PFSK-1 (cell line): ENCODE data around the gene CAMTA1.

Experiments
- FOXP2 ChIP-seq: optimal IDR thresholded peaks from 2 replicates; pipeline ENCODE3; 2011; ENCODE audit warnings: borderline replicate concordance, control low read depth, inconsistent platforms; ENCODE audit not compliant: insufficient read depth; ENCODE audit errors: extremely low read length, extremely low read depth
- POLR2AphosphoS5 ChIP-seq: IDR thresholded peaks from 2 replicates; pipeline ENCODE4 v1.6.1; 2012; ENCODE audit warnings: low read depth, mild to moderate bottlenecking, control low read depth, low read length, moderate library complexity
- REST ChIP-seq, 2 experiments: IDR thresholded peaks; 2 replicates each; pipeline versions ENCODE4 v1.6.1 to v1.8.0; 2011 to 2012; ENCODE audit warnings: low read depth in 2 of 2, low read length in 2 of 2, control low read depth in 1 of 2, inconsistent platforms in 1 of 2, mild to moderate bottlenecking in 1 of 2, moderate library complexity in 1 of 2; ENCODE audit not compliant: insufficient read depth in 1 of 2
- SIN3A ChIP-seq: IDR thresholded peaks from 2 replicates; pipeline ENCODE4 v1.6.1; 2012; ENCODE audit warnings: mild to moderate bottlenecking, low read length, moderate library complexity, borderline replicate concordance; ENCODE audit not compliant: insufficient read depth
- TAF1 ChIP-seq: IDR thresholded peaks from 2 replicates; pipeline ENCODE4 v1.6.1; 2012; ENCODE audit warnings: low read length, control low read depth, borderline replicate concordance; ENCODE audit not compliant: insufficient read depth

The CAMTA1 gene

GRCh38 chr1:6802893-6803292 lies 17.6 kb downstream of the CAMTA1 start:
- TF ChIP-seq REST (IDR thresholded peaks at IDR 0.05; ENCODE audit: insufficient read depth in 1 of 2, low read depth in 2 of 2, low read length in 2 of 2) (no peak), FOXP2 (no peak), TAF1 (no peak), POLR2AphosphoS5 (no peak), SIN3A (no peak)

- no peak for TF ChIP-seq REST (IDR thresholded peaks at IDR 0.05; ENCODE audit: insufficient read depth in 1 of 2, low read depth in 2 of 2, low read length in 2 of 2)
- no peak for TF ChIP-seq POLR2AphosphoS5
- no peak for TF ChIP-seq TAF1
- TF ChIP-seq FOXP2 = no peak
- no peak for TF ChIP-seq SIN3A
These were observed 18.1 kb downstream of the CAMTA1 start for GRCh38 chr1:6803357-6803756.

- no peak for TF ChIP-seq REST (IDR thresholded peaks at IDR 0.05; ENCODE audit: insufficient read depth in 1 of 2, low read depth in 2 of 2, low read length in 2 of 2)
These were observed 19.8 kb downstream of the CAMTA1 start for GRCh38 chr1:6805004-6805416.

- no peak for TF ChIP-seq REST (IDR thresholded peaks at IDR 0.05; ENCODE audit: insufficient read depth in 1 of 2, low read depth in 2 of 2, low read length in 2 of 2)
- TF ChIP-seq POLR2AphosphoS5 = no peak
- no peak for TF ChIP-seq TAF1
- no peak for TF ChIP-seq FOXP2
- TF ChIP-seq SIN3A = no peak
These were observed 22.5 kb downstream of the CAMTA1 start for GRCh38 chr1:6807782-6808181.

- TF ChIP-seq REST (IDR thresholded peaks at IDR 0.05; ENCODE audit: insufficient read depth in 1 of 2, low read depth in 2 of 2, low read length in 2 of 2) = no peak
- no peak for TF ChIP-seq TAF1
- TF ChIP-seq FOXP2 = no peak
- TF ChIP-seq SIN3A = no peak
- TF ChIP-seq POLR2AphosphoS5 = no peak
These were observed 24.2 kb downstream of the CAMTA1 start for GRCh38 chr1:6809461-6809860.
